ENCODE measurements around the gene NCKAP1. TPM values are rescaled to one million over a fixed set of nuclear protein-coding genes. Genes with fewer than 3 reads are reported as not detected.

NCKAP1 gene
- polyA plus RNA-seq, 2 donors, result 46.7 to 82.0 TPM

GRCh38 chr2:182943339-182943738 lies 94.9 kb downstream of the NCKAP1 start:
- no peak overlapping the region for H3K4me3 ChIP-seq (ENCODE audit: low read depth in 1 of 2, low read length in 2 of 2)
- no peaks in the 10 kb centered on the region for H3K27me3 ChIP-seq (ENCODE audit: control insufficient read depth in 1 of 2, insufficient read depth in 2 of 2, low read length in 2 of 2)
- peaks cover 0 to 6% of the 10 kb centered on the region in 2 donors for H3K36me3 ChIP-seq (ENCODE audit: control insufficient read depth in 2 of 2, insufficient read depth in 2 of 2, low read length in 1 of 2)
- H3K9me3 ChIP-seq (ENCODE audit: control insufficient read depth in 2 of 2, insufficient read depth in 1 of 2, low read depth in 1 of 2, low read length in 1 of 2), result no peaks in the 10 kb centered on the region
- H3K4me1 ChIP-seq (ENCODE audit: control insufficient read depth in 2 of 2, insufficient read depth in 2 of 2, low read length in 1 of 2), result no peaks in the 10 kb centered on the region
- H3K27ac ChIP-seq (ENCODE audit: low read depth in 2 of 2, low read length in 1 of 2), result no peak overlapping the region
- 39 to 44% methylated on average over 2 of the region's 2 CpGs for WGBS, 2 donors

- Histone ChIP-seq H3K4me1 (ENCODE audit: control insufficient read depth in 2 of 2, insufficient read depth in 2 of 2, low read length in 1 of 2) (no peaks in the 10 kb centered on the region), H3K27ac (ENCODE audit: low read depth in 2 of 2, low read length in 1 of 2) (no peak overlapping the region), H3K27me3 (ENCODE audit: control insufficient read depth in 1 of 2, insufficient read depth in 2 of 2, low read length in 2 of 2) (no peaks in the 10 kb centered on the region), H3K36me3 (ENCODE audit: control insufficient read depth in 2 of 2, insufficient read depth in 2 of 2, low read length in 1 of 2) (peaks cover 0 to 6% of the 10 kb centered on the region in 2 donors), H3K4me3 (ENCODE audit: low read depth in 1 of 2, low read length in 2 of 2) (no peak overlapping the region), H3K9me3 (ENCODE audit: control insufficient read depth in 2 of 2, insufficient read depth in 1 of 2, low read depth in 1 of 2, low read length in 1 of 2) (no peaks in the 10 kb centered on the region)
- WGBS, 2 donors, result 66 to 69% methylated on average over 2 of the region's 2 CpGs
Measured at GRCh38 chr2:182942756-182943155, 95.5 kb downstream of the NCKAP1 start.

- Histone ChIP-seq H3K27me3 (ENCODE audit: control insufficient read depth in 1 of 2, insufficient read depth in 2 of 2, low read length in 2 of 2) (no peaks in the 10 kb centered on the region), H3K4me3 (ENCODE audit: low read depth in 1 of 2, low read length in 2 of 2) (no peak overlapping the region), H3K27ac (ENCODE audit: low read depth in 2 of 2, low read length in 1 of 2) (no peak overlapping the region), H3K4me1 (ENCODE audit: control insufficient read depth in 2 of 2, insufficient read depth in 2 of 2, low read length in 1 of 2) (no peaks in the 10 kb centered on the region), H3K36me3 (ENCODE audit: control insufficient read depth in 2 of 2, insufficient read depth in 2 of 2, low read length in 1 of 2) (peaks cover 0 to 4% of the 10 kb centered on the region in 2 donors), H3K9me3 (ENCODE audit: control insufficient read depth in 2 of 2, insufficient read depth in 1 of 2, low read depth in 1 of 2, low read length in 1 of 2) (no peaks in the 10 kb centered on the region)
- 70 to 75% methylated on average over 1 of the region's 1 CpG for WGBS, 2 donors
Measured at GRCh38 chr2:182941919-182942318, 96.3 kb downstream of the NCKAP1 start.

- Histone ChIP-seq H3K36me3 (ENCODE audit: control insufficient read depth in 2 of 2, insufficient read depth in 2 of 2, low read length in 1 of 2) (peaks cover 0 to 4% of the 10 kb centered on the region in 2 donors), H3K27ac (ENCODE audit: low read depth in 2 of 2, low read length in 1 of 2) (no peak overlapping the region), H3K9me3 (ENCODE audit: control insufficient read depth in 2 of 2, insufficient read depth in 1 of 2, low read depth in 1 of 2, low read length in 1 of 2) (no peaks in the 10 kb centered on the region), H3K27me3 (ENCODE audit: control insufficient read depth in 1 of 2, insufficient read depth in 2 of 2, low read length in 2 of 2) (no peaks in the 10 kb centered on the region), H3K4me1 (ENCODE audit: control insufficient read depth in 2 of 2, insufficient read depth in 2 of 2, low read length in 1 of 2) (no peaks in the 10 kb centered on the region), H3K4me3 (ENCODE audit: low read depth in 1 of 2, low read length in 2 of 2) (no peak overlapping the region)
- 79 to 82% methylated on average over 2 of the region's 2 CpGs for WGBS, 2 donors
Measured at GRCh38 chr2:182941121-182941722, 97.0 kb downstream of the NCKAP1 start.

GRCh38 chr2:182937870-182938269 lies 100.4 kb downstream of the NCKAP1 start:
- Histone ChIP-seq H3K27ac (ENCODE audit: low read depth in 2 of 2, low read length in 1 of 2) (no peak overlapping the region), H3K36me3 (ENCODE audit: control insufficient read depth in 2 of 2, insufficient read depth in 2 of 2, low read length in 1 of 2) (peaks cover 0 to 8% of the 10 kb centered on the region in 2 donors), H3K9me3 (ENCODE audit: control insufficient read depth in 2 of 2, insufficient read depth in 1 of 2, low read depth in 1 of 2, low read length in 1 of 2) (no peaks in the 10 kb centered on the region), H3K27me3 (ENCODE audit: control insufficient read depth in 1 of 2, insufficient read depth in 2 of 2, low read length in 2 of 2) (no peaks in the 10 kb centered on the region), H3K4me1 (ENCODE audit: control insufficient read depth in 2 of 2, insufficient read depth in 2 of 2, low read length in 1 of 2) (no peaks in the 10 kb centered on the region), H3K4me3 (ENCODE audit: low read depth in 1 of 2, low read length in 2 of 2) (no peak overlapping the region)
- 46 to 70% methylated on average over 3 of the region's 3 CpGs for WGBS, 2 donors

DNA sequence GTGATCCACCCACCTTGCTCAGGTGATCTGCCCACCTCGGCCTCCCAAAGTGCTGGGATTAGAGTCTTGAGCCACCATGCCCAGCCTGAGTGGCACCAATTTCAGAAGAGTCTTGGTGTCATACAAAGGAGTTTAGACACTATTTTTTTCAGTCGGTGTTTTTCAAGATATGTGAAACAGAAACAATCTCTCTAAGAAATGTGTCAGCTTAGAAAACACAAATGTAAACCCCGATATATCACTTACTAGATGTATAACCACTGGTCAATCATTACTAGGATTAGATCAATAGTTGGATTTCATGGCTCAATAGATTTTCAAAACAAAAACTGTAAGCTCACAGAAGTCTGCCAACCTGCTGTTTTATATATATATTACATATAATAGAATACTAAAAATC lies 104.6 kb downstream of the NCKAP1 start:
- H3K36me3 ChIP-seq (ENCODE audit: control insufficient read depth in 2 of 2, insufficient read depth in 2 of 2, low read length in 1 of 2), result peaks cover 0 to 4% of the 10 kb centered on the region in 2 donors
- H3K27me3 ChIP-seq (ENCODE audit: control insufficient read depth in 1 of 2, insufficient read depth in 2 of 2, low read length in 2 of 2), result no peaks in the 10 kb centered on the region
- H3K4me1 ChIP-seq (ENCODE audit: control insufficient read depth in 2 of 2, insufficient read depth in 2 of 2, low read length in 1 of 2), result no peaks in the 10 kb centered on the region
- no peak overlapping the region for H3K4me3 ChIP-seq (ENCODE audit: low read depth in 1 of 2, low read length in 2 of 2)
- WGBS, 2 donors, result 81 to 89% methylated on average over 3 of the region's 3 CpGs
- H3K9me3 ChIP-seq (ENCODE audit: control insufficient read depth in 2 of 2, insufficient read depth in 1 of 2, low read depth in 1 of 2, low read length in 1 of 2), result no peaks in the 10 kb centered on the region
- no peak overlapping the region for H3K27ac ChIP-seq (ENCODE audit: low read depth in 2 of 2, low read length in 1 of 2)

DNA sequence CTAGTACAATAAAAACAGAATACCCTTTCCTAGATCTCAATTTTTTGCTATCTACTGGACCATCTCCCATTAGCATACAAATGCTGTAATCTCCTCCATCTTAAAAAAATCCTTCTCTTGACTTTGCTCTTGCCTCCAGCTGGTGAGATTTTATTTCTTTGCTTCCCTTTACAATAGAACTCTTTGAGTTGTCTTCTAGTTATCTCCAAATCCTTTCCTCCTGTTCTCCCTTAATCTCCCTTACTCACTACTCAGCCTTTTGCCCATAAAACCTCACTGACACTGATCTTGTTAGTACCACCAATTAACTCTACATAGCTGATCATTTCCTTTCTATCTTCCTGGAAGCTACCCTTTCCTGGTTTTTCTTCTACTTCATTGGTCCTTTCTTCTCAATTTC lies 108.3 kb downstream of the NCKAP1 start:
- Histone ChIP-seq H3K27ac (ENCODE audit: low read depth in 2 of 2, low read length in 1 of 2) (no peak overlapping the region), H3K9me3 (ENCODE audit: control insufficient read depth in 2 of 2, insufficient read depth in 1 of 2, low read depth in 1 of 2, low read length in 1 of 2) (no peaks in the 10 kb centered on the region), H3K4me3 (ENCODE audit: low read depth in 1 of 2, low read length in 2 of 2) (no peak overlapping the region), H3K36me3 (ENCODE audit: control insufficient read depth in 2 of 2, insufficient read depth in 2 of 2, low read length in 1 of 2) (no peaks in the 10 kb centered on the region), H3K27me3 (ENCODE audit: control insufficient read depth in 1 of 2, insufficient read depth in 2 of 2, low read length in 2 of 2) (no peaks in the 10 kb centered on the region), H3K4me1 (ENCODE audit: control insufficient read depth in 2 of 2, insufficient read depth in 2 of 2, low read length in 1 of 2) (no peaks in the 10 kb centered on the region)

DNA sequence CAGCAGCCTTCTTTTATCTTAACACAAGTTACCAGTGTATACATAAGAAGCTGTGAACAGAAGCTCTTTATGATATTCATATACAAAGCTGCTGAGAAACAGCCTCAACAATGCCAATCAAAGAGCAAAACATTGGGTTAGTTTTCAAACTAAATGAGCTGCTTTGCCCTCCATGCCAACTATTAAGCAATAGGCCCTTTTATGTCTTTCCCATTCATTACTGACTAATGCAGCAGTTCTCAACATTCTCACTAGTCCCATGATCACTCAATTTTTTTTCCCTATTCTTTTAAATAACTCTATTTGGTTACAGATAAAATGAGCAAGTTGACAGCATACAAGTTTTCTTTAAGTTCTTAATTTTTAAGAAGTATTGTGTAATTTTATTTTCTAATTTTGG lies 114.0 kb downstream of the NCKAP1 start:
- no peak overlapping the region for H3K27ac ChIP-seq (ENCODE audit: low read depth in 2 of 2, low read length in 1 of 2)
- peaks cover 3 to 4% of the 10 kb centered on the region in 2 donors for H3K36me3 ChIP-seq (ENCODE audit: control insufficient read depth in 2 of 2, insufficient read depth in 2 of 2, low read length in 1 of 2)
- no peaks in the 10 kb centered on the region for H3K4me1 ChIP-seq (ENCODE audit: control insufficient read depth in 2 of 2, insufficient read depth in 2 of 2, low read length in 1 of 2)
- H3K4me3 ChIP-seq (ENCODE audit: low read depth in 1 of 2, low read length in 2 of 2), result no peak overlapping the region
- no peaks in the 10 kb centered on the region for H3K9me3 ChIP-seq (ENCODE audit: control insufficient read depth in 2 of 2, insufficient read depth in 1 of 2, low read depth in 1 of 2, low read length in 1 of 2)
- H3K27me3 ChIP-seq (ENCODE audit: control insufficient read depth in 1 of 2, insufficient read depth in 2 of 2, low read length in 2 of 2), result no peaks in the 10 kb centered on the region

DNA sequence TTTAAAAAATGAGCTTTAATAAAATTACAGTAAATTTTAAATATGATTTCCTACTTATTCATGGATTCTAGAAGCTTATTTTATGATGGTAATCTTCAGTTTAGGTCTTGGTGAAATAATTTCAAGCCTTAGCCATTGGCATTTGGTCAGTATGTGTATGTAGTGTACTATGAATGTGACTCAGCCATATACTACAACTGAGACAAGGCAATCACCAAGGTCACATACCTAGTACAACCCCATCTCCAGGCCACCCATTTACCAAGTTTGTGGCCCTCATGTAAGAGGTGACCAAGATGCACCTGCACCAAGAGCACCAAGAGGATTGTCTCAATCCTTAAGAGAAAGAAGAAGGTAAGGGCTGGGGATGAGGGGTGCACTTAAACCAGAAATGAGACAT lies 117.0 kb downstream of the NCKAP1 start:
- no peaks in the 10 kb centered on the region for H3K9me3 ChIP-seq (ENCODE audit: control insufficient read depth in 2 of 2, insufficient read depth in 1 of 2, low read depth in 1 of 2, low read length in 1 of 2)
- H3K27me3 ChIP-seq (ENCODE audit: control insufficient read depth in 1 of 2, insufficient read depth in 2 of 2, low read length in 2 of 2), result no peaks in the 10 kb centered on the region
- H3K4me3 ChIP-seq (ENCODE audit: low read depth in 1 of 2, low read length in 2 of 2), result no peak overlapping the region
- no peak overlapping the region for H3K27ac ChIP-seq (ENCODE audit: low read depth in 2 of 2, low read length in 1 of 2)
- no peaks in the 10 kb centered on the region for H3K4me1 ChIP-seq (ENCODE audit: control insufficient read depth in 2 of 2, insufficient read depth in 2 of 2, low read length in 1 of 2)
- H3K36me3 ChIP-seq (ENCODE audit: control insufficient read depth in 2 of 2, insufficient read depth in 2 of 2, low read length in 1 of 2), result peaks cover 3 to 4% of the 10 kb centered on the region in 2 donors

DNA sequence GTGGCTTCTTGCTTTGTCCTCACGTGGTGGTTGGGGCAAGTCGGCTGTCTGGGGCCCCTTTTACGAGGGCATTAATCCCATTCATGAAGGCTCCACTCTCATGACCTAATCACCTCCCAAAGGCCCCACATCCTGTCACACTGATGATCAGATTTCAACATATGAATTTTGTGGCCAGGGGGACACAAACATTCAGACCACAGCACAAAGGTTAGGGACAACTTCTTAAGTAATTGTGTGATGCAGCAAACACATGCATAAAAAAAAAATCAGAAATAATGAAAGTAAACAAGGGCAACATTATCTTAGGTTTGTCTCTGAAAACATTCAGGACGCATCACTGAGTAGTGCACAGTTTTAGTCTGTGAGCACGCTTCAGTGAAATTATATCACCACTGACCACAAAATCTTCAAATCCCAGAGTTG lies 117.6 kb downstream of the NCKAP1 start:
- peaks cover 3 to 4% of the 10 kb centered on the region in 2 donors for H3K36me3 ChIP-seq (ENCODE audit: control insufficient read depth in 2 of 2, insufficient read depth in 2 of 2, low read length in 1 of 2)
- no peak overlapping the region for H3K27ac ChIP-seq (ENCODE audit: low read depth in 2 of 2, low read length in 1 of 2)
- H3K4me3 ChIP-seq (ENCODE audit: low read depth in 1 of 2, low read length in 2 of 2), result no peak overlapping the region
- H3K27me3 ChIP-seq (ENCODE audit: control insufficient read depth in 1 of 2, insufficient read depth in 2 of 2, low read length in 2 of 2), result no peaks in the 10 kb centered on the region
- WGBS, 2 donors, result 87 to 89% methylated on average over 5 of the region's 5 CpGs
- no peaks in the 10 kb centered on the region for H3K9me3 ChIP-seq (ENCODE audit: control insufficient read depth in 2 of 2, insufficient read depth in 1 of 2, low read depth in 1 of 2, low read length in 1 of 2)
- H3K4me1 ChIP-seq (ENCODE audit: control insufficient read depth in 2 of 2, insufficient read depth in 2 of 2, low read length in 1 of 2), result no peaks in the 10 kb centered on the region
